ENCODE results near the gene FOXD1. TPM values are rescaled to one million over a fixed set of nuclear protein-coding genes. Genes with fewer than 3 reads are reported as not detected.

Gene FOXD1
- total and polyA plus RNA-seq, 2 of the 8 experiments (the other 6 are each of a cell fraction or from before 2014, with no cell fraction given) = 0.11 to 1.1 TPM

DNA sequence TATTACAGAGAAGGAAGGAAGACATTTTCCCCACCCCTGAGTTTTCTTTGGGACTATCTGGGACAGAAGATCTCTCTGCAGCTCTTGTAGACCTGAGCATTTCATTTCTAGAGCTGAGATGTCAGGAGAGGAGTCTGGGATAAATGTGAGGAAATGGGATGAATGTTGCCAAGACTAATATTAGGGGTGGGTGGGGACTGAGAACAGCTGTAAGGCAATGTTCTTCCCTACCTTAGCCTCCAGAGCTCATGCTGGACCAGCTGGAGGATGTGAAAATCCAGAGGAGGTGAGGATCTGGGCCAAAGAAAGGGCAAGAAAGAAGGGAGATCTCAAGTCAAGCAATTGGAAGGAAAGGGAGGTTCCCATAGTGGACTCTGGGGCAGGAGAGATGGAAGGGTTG is 23.1 kb upstream of the FOXD1 start (continued):
- TF ChIP-seq EZH2 (IDR thresholded peaks at IDR 0.05; ENCODE audit: low read depth, low read length, severe bottlenecking) (no peak), POU5F1 (IDR thresholded peaks at IDR 0.05; ENCODE audit: low read depth, low read length) (no peak), GTF2F1 (IDR thresholded peaks at IDR 0.05; ENCODE audit: borderline replicate concordance, low read depth, low read length) (no peak)

Measured in H1 (cell line).